Loucy (cell line): ENCODE results near the gene KRT1.

Experiments used
- H2AFZ ChIP-seq: fragments of 200-600 bp; sonication (generic); 2 replicates; pipeline ENCODE4 v1.6.0; 2016; ENCODE audit warnings: antibody characterized with exemption, mild to moderate bottlenecking, low read length, moderate library complexity
- H3F3A ChIP-seq: fragments of 200-600 bp; 2 replicates; pipeline ENCODE4 v1.6.0; 2016; ENCODE audit warnings: antibody characterized with exemption, low read depth, mild to moderate bottlenecking
- H3K27me3 ChIP-seq: fragments of 200-600 bp; sonication (generic); 2 replicates; pipeline ENCODE4 v1.6.1; 2014; ENCODE audit warnings: low read length, mild to moderate bottlenecking; ENCODE audit not compliant: insufficient read depth, poor library complexity, severe bottlenecking
- H3K36me3 ChIP-seq: fragments of 200-600 bp; sonication (generic); 2 replicates; pipeline ENCODE4 v1.6.1; 2016; ENCODE audit warnings: low read length; ENCODE audit not compliant: insufficient read depth
- H3K4me1 ChIP-seq: fragments of 200-600 bp; sonication (generic); 2 replicates; pipeline ENCODE4 v1.5.1; 2014; ENCODE audit warnings: low read length, mild to moderate bottlenecking; ENCODE audit not compliant: insufficient read depth, poor library complexity, severe bottlenecking
- H3K4me2 ChIP-seq: fragments of 200-600 bp; sonication (generic); 2 replicates; pipeline ENCODE4 v1.6.0; 2014; ENCODE audit warnings: antibody characterized with exemption, low read length, low read depth, mild to moderate bottlenecking; ENCODE audit not compliant: poor library complexity, severe bottlenecking
- H3K4me3 ChIP-seq: fragments of 200-600 bp; sonication (generic); 2 replicates; pipeline ENCODE4 v1.5.1; 2014; ENCODE audit warnings: low read length, mild to moderate bottlenecking, mixed read lengths; ENCODE audit not compliant: poor library complexity, severe bottlenecking
- H3K79me2 ChIP-seq: fragments of 200-600 bp; sonication (generic); 2 replicates; pipeline ENCODE4 v1.6.1; 2014; ENCODE audit warnings: low read length; ENCODE audit not compliant: insufficient read depth
- H3K9ac ChIP-seq: fragments of 200-600 bp; sonication (generic); 2 replicates; pipeline ENCODE4 v1.6.0; 2014; ENCODE audit warnings: mild to moderate bottlenecking, low read depth, low read length, moderate library complexity; ENCODE audit not compliant: poor library complexity, severe bottlenecking
- H3K9me2 ChIP-seq: fragments of 200-600 bp; sonication (generic); replicated peaks from 2 replicates; pipeline ENCODE4 v1.6.1; 2016; ENCODE audit warnings: low read depth, low read length, mixed read lengths
- H3K9me3 ChIP-seq: fragments of 200-600 bp; sonication (generic); 2 replicates; pipeline ENCODE4 v1.6.1; 2014; ENCODE audit warnings: mild to moderate bottlenecking, antibody characterized with exemption, low read length, low read depth; ENCODE audit not compliant: insufficient read depth
- H4K20me1 ChIP-seq: fragments of 200-600 bp; sonication (generic); 2 replicates; pipeline ENCODE4 v1.6.0; 2014; ENCODE audit warnings: antibody characterized with exemption, low read length, mild to moderate bottlenecking; ENCODE audit not compliant: insufficient read depth, poor library complexity, severe bottlenecking
- CTCF ChIP-seq: fragments of 200-600 bp; sonication (generic); conservative IDR thresholded peaks from 2 replicates; pipeline ENCODE4 v1.5.1; 2014; ENCODE audit warnings: mild to moderate bottlenecking, antibody characterized with exemption, low read length
- EZH2phosphoT487 ChIP-seq: fragments of 200-600 bp; IDR thresholded peaks from 2 replicates; pipeline ENCODE4 v1.6.1; 2018; ENCODE audit warnings: antibody characterized with exemption, mild to moderate bottlenecking, moderate library complexity, borderline replicate concordance

The KRT1 gene

DNA sequence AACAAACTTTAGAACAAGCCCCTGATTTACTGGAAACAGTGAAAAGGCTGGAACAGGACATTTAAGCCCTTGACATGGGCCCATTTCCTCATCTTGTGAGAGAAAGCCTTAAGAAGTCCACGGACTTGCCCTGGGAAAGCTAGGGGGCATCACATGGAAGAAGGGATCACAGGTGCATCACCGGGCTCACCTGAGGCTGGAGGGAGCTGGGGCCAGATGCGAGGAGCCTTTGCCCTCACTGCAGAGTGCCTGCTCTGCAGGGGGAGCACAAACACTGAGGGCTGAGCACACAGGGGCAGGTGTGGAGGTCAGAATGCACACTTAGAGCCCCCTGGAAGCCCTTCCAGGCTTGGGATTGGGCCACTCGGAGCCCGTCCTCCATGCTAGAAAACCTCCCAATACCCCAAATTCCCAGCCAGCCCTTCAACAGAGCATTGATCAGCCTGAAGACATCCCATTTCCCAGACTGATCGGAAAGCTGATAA, 5.2 kb upstream of the KRT1 start:
- H3F3A ChIP-seq, result no peaks in the 10 kb centered on the region
- H3K4me3 ChIP-seq, result no peak overlapping the region
- no peak overlapping the region for H3K4me2 ChIP-seq
- H3K27me3 ChIP-seq, result no peaks in the 10 kb centered on the region
- no peaks in the 10 kb centered on the region for H4K20me1 ChIP-seq
- no peak overlapping the region for H2AFZ ChIP-seq
- H3K4me1 ChIP-seq, result peaks cover 40% of the 10 kb centered on the region
- no peaks in the 10 kb centered on the region for H3K9me3 ChIP-seq
- H3K79me2 ChIP-seq, result no peaks in the 10 kb centered on the region
- H3K36me3 ChIP-seq, result no peaks in the 10 kb centered on the region
- no peak overlapping the region for H3K9ac ChIP-seq
- H3K9me2 ChIP-seq, result no peaks in the 10 kb centered on the region
- no peak for TF ChIP-seq CTCF
- TF ChIP-seq EZH2phosphoT487, result no peak

- H3K4me2 ChIP-seq, result no peak overlapping the region
- no peaks in the 10 kb centered on the region for H3K9me3 ChIP-seq
- H3K4me3 ChIP-seq, result no peak overlapping the region
- no peaks in the 10 kb centered on the region for H3F3A ChIP-seq
- no peak overlapping the region for H3K9ac ChIP-seq
- TF ChIP-seq CTCF (no peak), EZH2phosphoT487 (no peak)
- no peaks in the 10 kb centered on the region for H3K79me2 ChIP-seq
- peaks cover 42% of the 10 kb centered on the region for H3K4me1 ChIP-seq
- no peaks in the 10 kb centered on the region for H3K9me2 ChIP-seq
- H3K36me3 ChIP-seq, result no peaks in the 10 kb centered on the region
- no peak overlapping the region for H2AFZ ChIP-seq
- no peaks in the 10 kb centered on the region for H3K27me3 ChIP-seq
- H4K20me1 ChIP-seq, result no peaks in the 10 kb centered on the region
These were observed 4.2 kb upstream of the KRT1 start for GRCh38 chr12:52684431-52684830.

GRCh38 chr12:52683575-52684300, 3.5 kb upstream of the KRT1 start:
- Histone ChIP-seq H3K27me3 (no peaks in the 10 kb centered on the region), H3K9me2 (no peaks in the 10 kb centered on the region)

More at GRCh38 chr12:52683575-52684300, 3.5 kb upstream of the KRT1 start:
- no peak overlapping the region for H3K4me3 ChIP-seq
- no peaks in the 10 kb centered on the region for H4K20me1 ChIP-seq
- no peaks in the 10 kb centered on the region for H3K79me2 ChIP-seq
- H3K4me1 ChIP-seq, result peaks cover 42% of the 10 kb centered on the region
- no peaks in the 10 kb centered on the region for H3F3A ChIP-seq
- no peak for TF ChIP-seq CTCF
- no peaks in the 10 kb centered on the region for H3K36me3 ChIP-seq
- H3K4me2 ChIP-seq, result no peak overlapping the region
- no peaks in the 10 kb centered on the region for H3K9me3 ChIP-seq
- no peak overlapping the region for H2AFZ ChIP-seq
- no peak overlapping the region for H3K9ac ChIP-seq
